WTC11 (cell line): ENCODE measurements around the gene MED15. TPM values are rescaled to one million over a fixed set of nuclear protein-coding genes. Genes with fewer than 3 reads are reported as not detected.

Experiments used
- ATAC-seq: fragments of 200-7000 bp; cut with Tn5 transposase; 2 replicates; pipeline ENCODE4 v1.10.0; 2021; ENCODE audit warnings: mild to moderate bottlenecking, moderate library complexity
- CTCF ChIA-PET: fragments of 300-600 bp; sonication (Branson Sonifier 250); formaldehyde crosslinking; loops from one replicate; lab custom pipeline; 2021; ENCODE audit warnings: antibody characterized with exemption; lab: Charles Lee
- POLR2A ChIA-PET: fragments of 350-600 bp; sonication (Branson Sonifier 250); formaldehyde crosslinking; loops from one replicate; lab custom pipeline; 2021; ENCODE audit warnings: antibody characterized with exemption; lab: Charles Lee
- DNase-seq: peaks from one replicate; pipeline ENCODE4 v3.0.0; 2021; ENCODE audit warnings: low spot score
- H3K27ac Mint-ChIP-seq: 2 replicates; pipeline ENCODE4 v1.8.0; 2021; ENCODE audit warnings: mixed read lengths
- H3K27me3 Mint-ChIP-seq: 2 replicates; pipeline ENCODE4 v1.8.0; 2021; ENCODE audit warnings: low read depth, mild to moderate bottlenecking, moderate library complexity, mixed read lengths
- H3K36me3 Mint-ChIP-seq: 2 replicates; pipeline ENCODE4 v1.8.0; 2021; ENCODE audit warnings: mixed read lengths
- H3K4me1 Mint-ChIP-seq: 2 replicates; pipeline ENCODE4 v1.8.0; 2022; ENCODE audit warnings: mixed read lengths
- H3K4me3 Mint-ChIP-seq: 2 replicates; pipeline ENCODE4 v1.8.0; 2021; ENCODE audit warnings: mild to moderate bottlenecking, moderate library complexity, mixed read lengths
- H3K9me3 Mint-ChIP-seq: 2 replicates; pipeline ENCODE4 v1.8.0; 2021; ENCODE audit warnings: mixed read lengths
- AFF4 ChIP-seq: sonication (generic); formaldehyde crosslinking; IDR thresholded peaks from 2 replicates; pipeline ENCODE4 v1.8.1; 2023; ENCODE audit warnings: mild to moderate bottlenecking, missing genetic modification reagents, borderline replicate concordance
- ATF2 ChIP-seq: sonication (generic); formaldehyde crosslinking; IDR thresholded peaks from 2 replicates; pipeline ENCODE4 v1.8.1; 2022; ENCODE audit warnings: low read depth, missing genetic modification reagents, borderline replicate concordance
- CBFB ChIP-seq: sonication (generic); formaldehyde crosslinking; IDR thresholded peaks from 2 replicates; pipeline ENCODE4 v1.8.1; 2022; ENCODE audit warnings: mild to moderate bottlenecking, low read depth, missing genetic modification reagents
- CREB1 ChIP-seq: sonication (generic); formaldehyde crosslinking; IDR thresholded peaks from 2 replicates; pipeline ENCODE4 v1.8.0; 2023; ENCODE audit warnings: mild to moderate bottlenecking, missing genetic modification reagents
- CREM ChIP-seq: sonication (generic); formaldehyde crosslinking; IDR thresholded peaks from 2 replicates; pipeline ENCODE4 v1.8.1; 2022; ENCODE audit warnings: mild to moderate bottlenecking, missing genetic modification reagents, moderate library complexity
- ERG ChIP-seq: fragments of 250-450 bp; sonication (Bioruptor Pico); IDR thresholded peaks from 2 replicates; pipeline ENCODE4 v1.8.0; 2021; ENCODE audit warnings: mild to moderate bottlenecking
- ETV6 ChIP-seq: sonication (generic); formaldehyde crosslinking; IDR thresholded peaks from 2 replicates; pipeline ENCODE4 v1.8.1; 2022; ENCODE audit warnings: mild to moderate bottlenecking, missing genetic modification reagents
- GRHL2 ChIP-seq: fragments of 250-450 bp; sonication (Bioruptor Pico); IDR thresholded peaks from 2 replicates; pipeline ENCODE4 v1.8.0; 2022; ENCODE audit warnings: mild to moderate bottlenecking, moderate library complexity; ENCODE audit not compliant: insufficient replicate concordance, severe bottlenecking
- GTF2I ChIP-seq: fragments of 250-450 bp; sonication (Bioruptor Pico); conservative IDR thresholded peaks from 2 replicates; pipeline ENCODE4 v1.4.0; 2021; ENCODE audit warnings: mild to moderate bottlenecking
- MYBL2 ChIP-seq: sonication (generic); formaldehyde crosslinking; IDR thresholded peaks from 2 replicates; pipeline ENCODE4 v1.8.1; 2023; ENCODE audit warnings: mild to moderate bottlenecking, moderate library complexity, missing genetic modification reagents
- NR3C1 ChIP-seq: sonication (generic); formaldehyde crosslinking; conservative IDR thresholded peaks from 2 replicates; pipeline ENCODE4 v1.8.1; 2023; ENCODE audit warnings: low read depth, mild to moderate bottlenecking, missing genetic modification reagents
- RELA ChIP-seq: sonication (generic); formaldehyde crosslinking; IDR thresholded peaks from 2 replicates; pipeline ENCODE4 v1.8.1; 2022; ENCODE audit warnings: missing genetic modification reagents, mild to moderate bottlenecking, borderline replicate concordance
- RORB ChIP-seq: fragments of 250-450 bp; sonication (Bioruptor Pico); IDR thresholded peaks from 2 replicates; pipeline ENCODE4 v1.9.0; 2021; ENCODE audit warnings: mild to moderate bottlenecking
- SMAD3 ChIP-seq: sonication (generic); formaldehyde crosslinking; IDR thresholded peaks from 2 replicates; pipeline ENCODE4 v1.8.0; 2022; ENCODE audit warnings: missing genetic modification reagents, mild to moderate bottlenecking, borderline replicate concordance
- TEAD4 ChIP-seq: sonication (generic); formaldehyde crosslinking; IDR thresholded peaks from 2 replicates; pipeline ENCODE4 v1.8.0; 2022; ENCODE audit warnings: mild to moderate bottlenecking, missing genetic modification reagents
- ZMAT4 ChIP-seq: fragments of 250-450 bp; sonication (Bioruptor Pico); IDR thresholded peaks from 2 replicates; pipeline ENCODE4 v1.9.0; 2021; ENCODE audit warnings: mild to moderate bottlenecking
- ZNF317 ChIP-seq: sonication (generic); formaldehyde crosslinking; IDR thresholded peaks from 2 replicates; pipeline ENCODE4 v1.8.1; 2023; ENCODE audit warnings: low read depth, mild to moderate bottlenecking, moderate library complexity, missing genetic modification reagents, borderline replicate concordance
- total RNA-seq: library from RNA; stranded (reverse); gene quantifications from 3 replicates; pipeline ENCODE4 v1.2.3, GENCODE V29; 2021

Gene MED15
- total RNA-seq, 1 experiment from 2014 or later = 67.7 TPM

- ChIA-PET CTCF (interaction anchor here (1.3 kb wide), 1 partner anchor 23 kb away, joined by 3 read pairs; no protein-coding TSS in a partner anchor), POLR2A (no interaction called here)
- Mint-ChIP-seq H3K9me3 (no peaks in the 10 kb centered on the region), H3K4me3 (no peak overlapping the region), H3K27me3 (no peaks in the 10 kb centered on the region; the same call in 1 of the 2 replicates), H3K4me1 (no peaks in the 10 kb centered on the region)
- DNase-seq = no peak
- ATAC-seq = no peak
- no peak for TF ChIP-seq ZNF317 (CRISPR knock-in tag)
- TF ChIP-seq ATF2 (CRISPR knock-in tag) = no peak
- no peak for TF ChIP-seq CREM
- no peak for TF ChIP-seq GTF2I (CRISPR knock-in tag)
- TF ChIP-seq ERG = no peak
- no peak for TF ChIP-seq NR3C1 (CRISPR knock-in tag)
- TF ChIP-seq, all 79 proteins: peak for 0
- H3K27ac Mint-ChIP-seq = no peak overlapping the region
- H3K36me3 Mint-ChIP-seq = no peaks in the 10 kb centered on the region
Measured at GRCh38 chr22:20629401-20629800, 122.0 kb downstream of the MED15 start.

- Mint-ChIP-seq H3K27me3 (no peaks in the 10 kb centered on the region; the same call in 1 of the 2 replicates), H3K9me3 (no peaks in the 10 kb centered on the region), H3K27ac (no peak overlapping the region), H3K4me3 (no peak overlapping the region), H3K36me3 (no peaks in the 10 kb centered on the region), H3K4me1 (no peaks in the 10 kb centered on the region)
- no peak for TF ChIP-seq RELA (CRISPR knock-in tag)
- TF ChIP-seq SMAD3 = no peak
- no peak for TF ChIP-seq AFF4 (CRISPR knock-in tag)
- TF ChIP-seq MYBL2 = no peak
- no peak for TF ChIP-seq GRHL2 (CRISPR knock-in tag)
- no peak for TF ChIP-seq CBFB (CRISPR knock-in tag)
- TF ChIP-seq TEAD4 (CRISPR knock-in tag) = no peak
- TF ChIP-seq RORB = no peak
- no peak for TF ChIP-seq ETV6 (CRISPR knock-in tag)
- no peak for TF ChIP-seq CREB1 (CRISPR knock-in tag)
- no peak for TF ChIP-seq ZMAT4
- no peak for TF ChIP-seq ZNF317 (CRISPR knock-in tag)
- POLR2A ChIA-PET = interaction anchor here (0.7 kb wide), 1 partner anchor 10 kb away, joined by 3 read pairs; no protein-coding TSS in a partner anchor
- DNase-seq (no peak), ATAC-seq (no peak)
- CTCF ChIA-PET = interaction anchor here (0.9 kb wide), 1 partner anchor 25 kb away, joined by 3 read pairs; no protein-coding TSS in a partner anchor
Measured at GRCh38 chr22:20630873-20631617, 123.6 kb downstream of the MED15 start.
